CD4-positive, alpha-beta T cell treated with Interleukin-10 for 1 hour (primary cell): ENCODE data around the gene YPEL5.

Experiments
- DNase-seq: peaks from one replicate; pipeline ENCODE4 v3.0.0-alpha.2; 2020

YPEL5 gene

GRCh38 chr2:30139131-30139870 is 7.5 kb upstream of the YPEL5 start:
- peak; percentile 57 for DNase-seq

- no peak for DNase-seq
Observed at GRCh38 chr2:30141136-30141535, 5.7 kb upstream of the YPEL5 start.

DNA sequence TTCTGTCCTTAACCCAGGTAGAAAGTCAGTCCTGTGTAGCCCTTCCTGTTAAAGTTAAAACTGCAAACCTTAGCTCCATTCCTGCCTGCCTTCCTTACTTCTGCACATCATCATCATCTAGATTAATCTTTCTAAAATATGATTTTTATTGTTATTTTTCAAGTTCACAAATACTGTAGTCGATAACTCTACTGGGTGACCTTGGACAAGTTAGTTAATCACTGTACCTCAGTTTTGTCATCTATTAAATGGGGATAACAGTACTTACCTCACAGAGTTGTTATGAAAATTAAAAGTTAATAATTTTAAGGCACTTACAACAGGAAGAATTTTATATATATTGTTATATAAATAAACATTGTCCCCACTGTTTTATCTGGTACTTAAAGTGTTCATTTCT is 2.5 kb upstream of the YPEL5 start:
- DNase-seq = no peak

GRCh38 chr2:30144951-30145350 is 1.9 kb upstream of the YPEL5 start:
- DNase-seq = peak; percentile 40

DNA sequence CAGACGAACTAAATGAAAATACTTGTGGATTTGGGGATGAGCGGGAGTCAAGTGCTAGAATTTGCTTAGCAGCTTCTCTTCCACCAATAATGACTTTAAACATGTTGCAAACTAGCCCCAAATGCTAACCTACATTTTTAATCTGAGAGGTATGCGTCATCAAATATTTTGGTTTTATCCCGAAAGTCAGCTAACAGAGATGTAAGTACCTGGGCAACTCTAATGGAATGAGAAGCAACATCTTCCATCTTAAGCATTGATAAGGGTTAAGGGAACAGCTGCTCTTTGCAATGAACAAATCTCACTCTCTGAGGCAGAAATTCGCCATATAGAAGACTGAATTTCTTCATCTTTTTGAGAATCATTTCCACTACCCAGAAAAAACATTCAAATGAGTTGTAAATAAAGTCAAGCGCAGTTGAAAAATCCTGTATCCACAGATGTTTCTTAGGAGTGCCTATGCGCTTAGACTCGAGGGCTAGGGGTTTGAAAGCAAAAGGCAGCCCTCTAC is 926 bp upstream of the YPEL5 start:
- DNase-seq = no peak

GRCh38 chr2:30147196-30147714 is 448 bp downstream of the YPEL5 start:
- no peak for DNase-seq

DNA sequence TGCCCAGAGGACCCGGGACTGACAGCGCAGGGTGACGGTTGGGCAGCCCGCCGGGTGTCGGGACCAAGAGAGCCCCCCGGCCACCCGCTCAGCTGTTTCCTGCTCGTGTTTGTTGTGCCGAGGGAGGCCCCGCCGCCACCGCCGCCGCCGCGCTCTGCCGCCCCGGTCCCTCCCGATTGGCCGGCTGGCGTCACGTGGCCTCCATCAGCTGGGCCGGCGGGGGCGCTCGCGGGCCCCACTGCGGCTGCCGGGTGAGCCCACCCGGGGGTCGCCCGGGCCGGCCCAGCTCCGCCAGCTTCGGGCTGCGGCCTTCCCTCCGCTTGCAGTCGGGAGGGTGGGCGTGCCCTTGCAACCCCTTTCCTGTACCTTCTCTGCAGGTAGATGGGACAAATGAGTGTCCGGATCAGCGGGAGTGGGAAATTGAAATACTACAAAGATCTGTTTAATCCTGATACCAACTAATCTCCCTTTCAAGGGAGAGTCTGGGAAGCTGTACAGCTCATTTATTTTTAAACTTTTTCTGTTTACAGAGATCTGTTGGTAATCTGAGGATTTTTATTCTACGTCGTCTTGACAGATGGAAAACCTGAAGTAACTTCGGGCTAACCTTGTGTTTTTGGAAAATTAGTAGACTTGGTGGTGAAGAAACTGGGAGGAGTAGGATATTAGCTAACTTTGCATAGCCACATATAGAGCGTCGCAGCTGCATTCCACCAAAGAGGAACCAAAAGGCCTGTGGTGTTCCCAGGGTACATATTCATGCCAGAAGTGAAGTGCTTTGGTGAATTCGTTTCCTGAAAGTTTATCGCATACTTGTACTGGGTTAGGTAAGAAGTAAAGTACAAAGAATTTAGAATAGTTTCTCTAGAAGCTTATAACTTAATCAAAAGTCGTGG is 1.2 kb downstream of the YPEL5 start:
- DNase-seq = peak; percentile 83

DNA sequence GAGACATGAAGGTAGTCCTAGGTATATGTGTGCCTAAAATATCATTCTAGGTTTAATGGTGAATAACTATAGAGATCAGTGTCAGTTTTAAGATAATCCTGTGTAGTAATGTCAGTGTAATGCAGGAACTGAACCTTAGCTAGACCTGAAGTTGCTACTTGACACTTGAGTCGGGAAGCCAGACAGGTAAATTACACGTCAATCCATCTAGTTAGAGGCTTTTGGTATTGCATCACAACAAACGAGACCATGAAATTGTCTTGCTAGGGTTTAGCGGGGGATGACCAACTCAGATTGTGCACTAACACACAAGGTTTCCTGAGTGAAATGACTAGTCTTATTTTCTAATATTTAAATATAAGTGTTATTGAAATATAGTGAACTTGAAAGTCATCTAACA is 2.0 kb downstream of the YPEL5 start:
- DNase-seq = peak; percentile 26

DNA sequence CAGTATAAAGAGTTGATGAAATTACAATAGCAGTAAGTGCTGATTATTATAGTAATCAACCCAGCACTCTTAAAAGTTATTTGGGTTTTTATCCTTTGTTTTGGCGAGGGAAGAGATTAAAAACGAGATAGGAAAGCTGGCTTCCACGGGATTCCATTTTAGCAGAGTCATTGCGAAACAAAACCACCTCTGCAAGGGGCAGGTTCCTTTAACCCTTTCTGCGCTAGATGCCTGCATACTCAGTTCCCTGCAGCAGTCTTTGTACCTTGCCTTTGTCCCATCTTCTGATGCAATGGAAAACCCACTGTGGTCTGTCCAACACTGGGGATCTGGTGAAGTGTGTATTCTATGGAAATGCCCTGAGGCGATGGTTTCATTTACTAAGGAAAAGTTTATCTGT is 2.7 kb downstream of the YPEL5 start:
- DNase-seq = peak; percentile 25

DNA sequence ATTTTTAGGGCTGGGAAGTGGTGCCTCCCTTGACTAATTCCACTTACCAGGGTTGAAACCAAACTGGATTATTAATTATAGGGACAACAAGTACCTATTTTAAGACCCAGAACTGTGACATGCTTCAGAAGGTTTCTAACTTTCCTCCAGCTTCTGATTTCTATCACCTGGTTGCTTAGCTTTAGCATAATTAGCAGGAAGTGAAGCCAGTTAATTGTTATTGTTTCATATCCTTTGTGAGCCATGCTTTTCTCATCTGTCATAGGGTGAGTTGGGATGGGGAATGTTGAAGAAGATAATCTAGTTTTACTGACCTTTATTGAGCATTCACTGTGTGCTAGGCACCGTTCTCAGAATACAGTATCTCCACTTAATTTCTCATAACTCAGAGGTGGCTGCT is 3.2 kb downstream of the YPEL5 start:
- no peak for DNase-seq

DNA sequence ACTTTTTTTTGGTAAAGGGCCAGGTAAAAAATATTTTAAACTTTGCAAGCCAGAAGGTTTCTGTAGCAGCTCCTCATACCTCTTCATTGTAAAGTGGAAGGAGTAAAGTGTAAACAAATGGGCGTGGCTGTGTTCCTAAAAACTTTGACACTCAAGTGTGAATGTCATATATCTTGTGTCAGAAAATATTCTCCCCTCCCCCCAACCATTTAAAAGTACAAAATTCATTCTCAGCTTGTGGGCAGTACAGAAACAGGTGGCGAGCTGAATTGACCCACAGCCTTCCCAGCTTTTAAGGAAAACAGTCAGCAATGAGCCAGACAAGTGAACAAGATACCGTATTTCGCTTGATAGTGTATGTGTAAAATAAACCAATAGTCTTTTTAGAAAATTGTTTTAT is 4.0 kb downstream of the YPEL5 start:
- DNase-seq = peak; percentile 23

GRCh38 chr2:30152385-30152784 is 5.6 kb downstream of the YPEL5 start:
- DNase-seq = peak; percentile 4

GRCh38 chr2:30155202-30155601 is 8.4 kb downstream of the YPEL5 start:
- peak; percentile 6 for DNase-seq

DNA sequence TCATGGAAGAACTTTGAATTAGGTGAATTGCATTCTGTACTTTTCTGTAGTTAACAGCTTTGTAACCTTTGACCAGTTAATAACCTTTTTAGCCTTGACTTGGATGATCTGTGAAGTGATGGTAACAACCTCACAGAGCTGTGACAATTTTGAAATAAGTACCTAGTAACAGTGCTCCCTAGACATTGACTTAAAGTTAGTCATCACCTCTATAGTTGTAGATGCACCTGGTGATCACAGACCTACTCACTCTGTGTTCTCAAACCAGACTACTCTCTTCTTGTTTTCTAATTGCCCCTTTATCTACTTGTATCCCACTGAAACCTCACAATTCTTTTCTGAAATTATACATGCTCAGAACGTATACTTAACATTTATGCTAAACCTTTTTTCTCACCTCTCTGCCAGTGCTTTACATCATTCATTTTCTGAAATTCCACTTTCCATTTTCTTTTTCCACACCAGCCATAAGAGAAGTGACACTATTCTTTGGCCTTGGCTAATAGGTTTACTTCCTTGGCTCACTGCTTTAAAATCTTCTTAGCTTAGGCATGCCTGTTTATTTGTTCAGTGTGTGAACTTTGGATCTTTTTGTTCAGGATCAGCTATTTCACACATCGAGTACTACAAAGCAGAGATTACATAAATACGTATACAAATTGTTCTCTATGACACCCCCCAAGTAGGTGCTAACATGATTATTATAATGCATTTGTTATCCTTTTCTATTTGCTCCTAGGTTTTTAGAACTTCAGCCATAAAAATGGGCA is 9.3 kb downstream of the YPEL5 start:
- peak; percentile 10 for DNase-seq

DNA sequence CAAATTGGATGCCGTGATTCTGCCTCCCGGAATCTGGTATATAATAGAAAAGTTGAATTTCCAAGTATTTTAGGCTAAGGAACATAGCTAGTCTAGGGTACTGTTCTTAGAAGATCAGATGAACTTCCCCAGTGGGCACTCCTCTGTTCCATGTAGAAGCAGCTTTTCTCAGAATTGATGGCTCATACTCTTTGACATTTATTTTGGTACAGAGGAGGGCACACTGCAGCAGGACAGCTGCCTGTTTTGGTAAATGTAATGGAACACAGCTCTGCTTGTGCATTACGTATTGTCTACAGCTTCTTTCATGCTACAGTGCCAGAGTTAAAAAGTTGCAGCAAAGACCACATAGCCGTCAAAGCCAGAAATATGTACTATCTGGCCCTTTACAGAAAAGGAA is 10.8 kb downstream of the YPEL5 start:
- peak; percentile 4 for DNase-seq

GRCh38 chr2:30159766-30160165 is 13.0 kb downstream of the YPEL5 start:
- peak; percentile 1 for DNase-seq

DNA sequence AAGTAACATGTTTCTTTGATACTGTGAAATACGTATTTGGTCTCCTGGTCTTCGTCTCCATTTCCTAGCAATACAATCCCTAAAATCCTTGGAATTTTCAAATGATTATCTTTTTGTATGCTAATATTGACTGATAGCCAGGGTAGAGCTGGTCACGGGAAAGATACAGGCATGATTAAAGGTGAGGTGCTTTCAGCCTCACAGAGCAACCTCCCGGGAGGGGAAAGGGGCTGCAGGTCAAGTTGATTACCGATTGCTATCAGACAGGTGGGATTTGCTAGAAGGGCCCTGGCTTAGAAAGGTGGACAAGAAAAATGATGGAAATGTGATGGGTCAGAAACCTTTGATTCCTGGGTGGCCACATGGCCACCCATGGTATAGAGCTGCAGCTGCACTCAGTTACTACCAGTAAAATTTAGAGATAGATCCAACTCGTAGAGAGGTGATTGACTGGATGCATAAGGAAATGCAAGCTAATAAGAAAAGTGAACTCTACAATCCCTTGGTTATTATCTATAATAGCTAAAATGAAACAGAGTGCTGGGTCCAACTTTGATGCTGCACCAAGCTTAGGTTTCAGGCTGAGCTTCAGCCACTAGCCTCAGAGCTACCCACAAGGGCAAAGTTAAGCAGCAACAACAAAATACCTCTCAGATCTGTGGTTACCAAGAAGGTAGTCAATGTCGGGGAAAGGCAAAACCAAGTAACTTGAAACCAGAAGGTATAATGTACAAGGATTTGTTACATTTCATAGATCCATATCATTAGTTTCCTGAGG is 15.3 kb downstream of the YPEL5 start:
- no peak for DNase-seq

- no peak for DNase-seq
Observed at GRCh38 chr2:30162806-30163205, 16.0 kb downstream of the YPEL5 start.

DNA sequence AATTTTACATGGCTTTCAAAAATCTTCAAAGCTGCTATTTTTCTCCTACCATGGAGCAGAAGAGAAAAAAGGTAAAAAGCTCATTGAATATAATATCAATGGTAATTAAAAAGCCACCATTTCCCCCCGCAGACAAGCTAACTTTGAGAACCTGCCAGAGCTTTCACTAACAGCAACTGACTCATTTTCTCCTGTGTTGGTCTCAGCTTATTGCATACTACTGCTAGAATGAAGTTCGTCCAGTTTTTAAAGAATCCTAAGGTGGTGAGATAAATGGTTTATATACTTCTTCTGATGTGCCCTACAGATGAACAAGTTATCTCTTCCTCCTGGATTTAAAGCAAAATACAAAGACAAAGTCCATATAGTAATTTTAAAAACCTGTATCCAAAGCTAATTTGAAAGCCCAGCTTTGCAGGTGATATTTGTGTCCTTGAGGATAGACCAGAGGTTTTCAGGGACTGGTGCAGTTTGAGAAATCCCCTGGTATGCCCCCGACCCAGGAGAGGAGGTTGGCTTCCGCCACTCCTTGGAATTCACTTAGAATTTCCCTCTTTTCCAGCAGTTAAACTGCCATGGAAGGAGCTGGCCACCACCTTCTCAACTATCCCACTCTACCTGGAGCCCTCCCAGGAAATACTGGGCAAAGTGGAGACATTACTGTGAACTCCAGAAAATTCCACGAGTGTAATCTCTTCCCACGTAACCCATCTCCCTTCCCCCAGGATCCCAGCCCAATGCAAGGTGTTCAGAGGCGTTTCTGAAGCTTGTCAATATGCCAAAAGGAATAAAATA is 17.5 kb downstream of the YPEL5 start:
- no peak for DNase-seq

GRCh38 chr2:30165050-30165520 is 18.3 kb downstream of the YPEL5 start:
- DNase-seq = peak; percentile 86

GRCh38 chr2:30165617-30166016 is 18.8 kb downstream of the YPEL5 start:
- DNase-seq = no peak
